OCI-LY7 (cell line): ENCODE measurements around the gene EYS. TPM values are rescaled to one million over a fixed set of nuclear protein-coding genes. Genes with fewer than 3 reads are reported as not detected.
"Not testable (repeated sequence)": the region's sequence is repeated elsewhere in the genome, so short reads cannot be mapped to it uniquely, and the experiment has no call there.

Experiments
- BruUV-seq: library from RNA; stranded (reverse); fragments of 400-500 nt; replicated peaks from 2 replicates; lab custom pipeline; 2021; lab: Mats Ljungman, UMichigan
- CTCF ChIA-PET: fragments of 300-600 bp; sonication (Branson Sonifier 250); formaldehyde crosslinking; loops from one replicate; lab custom pipeline; 2022; ENCODE audit warnings: antibody characterized with exemption; ENCODE audit not compliant: unreplicated experiment; lab: Charles Lee
- POLR2A ChIA-PET: fragments of 300-600 bp; sonication (Branson Sonifier 250); formaldehyde crosslinking; loops from one replicate; lab custom pipeline; 2022; ENCODE audit warnings: antibody characterized with exemption; lab: Charles Lee
- DNase-seq: peaks from one replicate; pipeline ENCODE4 v3.0.0-alpha.2; 2015; ENCODE audit warnings: low spot score
- H2AFZ ChIP-seq: fragments of 200-600 bp; sonication (generic), shearing (Covaris generic); 2 replicates; pipeline ENCODE4 v1.6.1; 2014; ENCODE audit warnings: mild to moderate bottlenecking, antibody characterized with exemption, low read length, moderate library complexity
- H3K27ac ChIP-seq: fragments of 200-600 bp; sonication (generic); 2 replicates; pipeline ENCODE4 v1.5.1; 2014; ENCODE audit warnings: mixed run types, low read depth, mild to moderate bottlenecking, moderate library complexity, low read length, inconsistent platforms; ENCODE audit not compliant: poor library complexity, severe bottlenecking
- H3K36me3 ChIP-seq: fragments of 200-600 bp; sonication (generic); 2 replicates; pipeline ENCODE4 v1.6.1; 2014; ENCODE audit warnings: mild to moderate bottlenecking, antibody characterized with exemption, low read length, moderate library complexity, mixed read lengths; ENCODE audit not compliant: insufficient read depth
- H3K4me1 ChIP-seq: fragments of 200-600 bp; sonication (generic); 2 replicates; pipeline ENCODE4 v1.5.1; 2014; ENCODE audit warnings: mild to moderate bottlenecking, low read length; ENCODE audit not compliant: insufficient read depth, poor library complexity, severe bottlenecking
- H3K4me2 ChIP-seq: fragments of 200-600 bp; sonication (generic); 2 replicates; pipeline ENCODE4 v1.6.1; 2014; ENCODE audit warnings: mild to moderate bottlenecking, low read length
- H3K4me3 ChIP-seq: fragments of 200-600 bp; sonication (generic); 2 replicates; pipeline ENCODE4 v1.5.1; 2014; ENCODE audit warnings: mild to moderate bottlenecking, low read depth, low read length; ENCODE audit not compliant: poor library complexity, severe bottlenecking
- H3K79me2 ChIP-seq: fragments of 200-600 bp; sonication (generic); 2 replicates; pipeline ENCODE4 v1.6.1; 2016; ENCODE audit warnings: low read depth, mild to moderate bottlenecking, low read length, moderate library complexity, mixed read lengths; ENCODE audit not compliant: insufficient read depth
- H3K9me2 ChIP-seq: fragments of 200-600 bp; sonication (generic); 2 replicates; pipeline ENCODE4 v1.6.1; 2016; ENCODE audit warnings: mild to moderate bottlenecking, low read length, mixed read lengths; ENCODE audit not compliant: insufficient read depth
- H3K9me3 ChIP-seq: fragments of 200-600 bp; sonication (generic); 2 replicates; pipeline ENCODE4 v1.6.1; 2014; ENCODE audit warnings: mild to moderate bottlenecking, mixed run types, low read length, mixed read lengths
- H4K20me1 ChIP-seq: fragments of 200-600 bp; sonication (generic); 2 replicates; pipeline ENCODE4 v1.6.1; 2014; ENCODE audit warnings: mild to moderate bottlenecking, antibody characterized with exemption, low read length, moderate library complexity, mixed read lengths; ENCODE audit not compliant: insufficient read depth
- EZH2phosphoT487 ChIP-seq: fragments of 200-600 bp; sonication (generic); IDR thresholded peaks from 2 replicates; pipeline ENCODE4 v1.6.1; 2018; ENCODE audit warnings: low read depth, borderline replicate concordance, mild to moderate bottlenecking, mixed run types, antibody characterized with exemption, low read length, moderate library complexity, mixed read lengths
- intact Hi-C: fragments of 100-400 bp; cut with micrococcal nuclease; formaldehyde crosslinking; loops from one replicate; pipeline ENCODE4 v1.10.0; 2022; ENCODE audit not compliant: unreplicated experiment
- total RNA-seq, 2 experiments: library from RNA; depleted of rRNA in 1 of 2; stranded (reverse); fragments of >200 nt in 1 of 2; shearing (Covaris generic) in 1 of 2; gene quantifications; 2 replicates each; pipeline ENCODE4 v1.2.3, GENCODE V29; 2014 to 2022
- TF ChIP-seq, protein P1 (sequence below): fragments of 200-600 bp; sonication (generic); conservative IDR thresholded peaks from 2 replicates; pipeline ENCODE4 v1.5.1; 2014; ENCODE audit warnings: mild to moderate bottlenecking, antibody characterized with exemption, low read length, moderate library complexity, mixed read lengths

The EYS gene
- total RNA-seq, 2 experiments from 2014 or later: not detected

DNA sequence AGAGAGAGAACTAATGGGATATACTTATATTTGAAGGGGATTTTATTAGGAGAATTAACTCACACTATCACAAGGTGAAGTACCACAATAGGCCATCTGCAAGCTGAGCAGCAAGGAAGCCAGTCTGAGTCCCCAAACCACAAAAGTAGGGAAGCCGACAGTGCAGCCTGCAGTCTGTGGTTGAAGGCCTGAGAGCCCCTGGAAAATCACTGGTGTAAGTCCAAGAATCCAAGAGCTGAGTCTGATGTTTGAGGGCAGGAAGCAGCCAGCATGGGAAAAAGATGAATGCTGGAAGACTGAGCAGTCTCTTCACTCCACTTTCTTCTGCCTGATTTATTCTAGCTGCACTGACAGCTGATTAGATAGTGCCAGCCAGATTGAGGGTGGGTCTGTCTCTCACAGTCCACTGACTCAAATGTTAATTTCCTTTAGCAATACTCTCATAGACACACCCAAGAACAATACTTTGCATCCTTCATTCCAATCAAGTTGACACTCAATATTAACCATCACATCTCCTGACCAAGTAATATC lies 1247.5 kb downstream of the EYS start:
- no peak overlapping the region for H3K4me2 ChIP-seq
- no peaks in the 10 kb centered on the region for H4K20me1 ChIP-seq
- no peaks in the 10 kb centered on the region for H3K4me1 ChIP-seq
- no peak for DNase-seq
- no peak overlapping the region for H3K27ac ChIP-seq
- H2AFZ ChIP-seq: no peak overlapping the region
- POLR2A ChIA-PET: no interaction called here
- no peak overlapping the region for H3K4me3 ChIP-seq
- no peaks in the 10 kb centered on the region for H3K36me3 ChIP-seq
- no TSS peak for BruUV-seq
- TF ChIP-seq, protein P1, sequence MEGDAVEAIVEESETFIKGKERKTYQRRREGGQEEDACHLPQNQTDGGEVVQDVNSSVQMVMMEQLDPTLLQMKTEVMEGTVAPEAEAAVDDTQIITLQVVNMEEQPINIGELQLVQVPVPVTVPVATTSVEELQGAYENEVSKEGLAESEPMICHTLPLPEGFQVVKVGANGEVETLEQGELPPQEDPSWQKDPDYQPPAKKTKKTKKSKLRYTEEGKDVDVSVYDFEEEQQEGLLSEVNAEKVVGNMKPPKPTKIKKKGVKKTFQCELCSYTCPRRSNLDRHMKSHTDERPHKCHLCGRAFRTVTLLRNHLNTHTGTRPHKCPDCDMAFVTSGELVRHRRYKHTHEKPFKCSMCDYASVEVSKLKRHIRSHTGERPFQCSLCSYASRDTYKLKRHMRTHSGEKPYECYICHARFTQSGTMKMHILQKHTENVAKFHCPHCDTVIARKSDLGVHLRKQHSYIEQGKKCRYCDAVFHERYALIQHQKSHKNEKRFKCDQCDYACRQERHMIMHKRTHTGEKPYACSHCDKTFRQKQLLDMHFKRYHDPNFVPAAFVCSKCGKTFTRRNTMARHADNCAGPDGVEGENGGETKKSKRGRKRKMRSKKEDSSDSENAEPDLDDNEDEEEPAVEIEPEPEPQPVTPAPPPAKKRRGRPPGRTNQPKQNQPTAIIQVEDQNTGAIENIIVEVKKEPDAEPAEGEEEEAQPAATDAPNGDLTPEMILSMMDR: no peak
- TF ChIP-seq EZH2phosphoT487: no peak
- intact Hi-C loops: no loop called here
- no peaks in the 10 kb centered on the region for H3K9me2 ChIP-seq
- H3K79me2 ChIP-seq: no peaks in the 10 kb centered on the region
- H3K9me3 ChIP-seq: no peaks in the 10 kb centered on the region
- CTCF ChIA-PET: no interaction called here

DNA sequence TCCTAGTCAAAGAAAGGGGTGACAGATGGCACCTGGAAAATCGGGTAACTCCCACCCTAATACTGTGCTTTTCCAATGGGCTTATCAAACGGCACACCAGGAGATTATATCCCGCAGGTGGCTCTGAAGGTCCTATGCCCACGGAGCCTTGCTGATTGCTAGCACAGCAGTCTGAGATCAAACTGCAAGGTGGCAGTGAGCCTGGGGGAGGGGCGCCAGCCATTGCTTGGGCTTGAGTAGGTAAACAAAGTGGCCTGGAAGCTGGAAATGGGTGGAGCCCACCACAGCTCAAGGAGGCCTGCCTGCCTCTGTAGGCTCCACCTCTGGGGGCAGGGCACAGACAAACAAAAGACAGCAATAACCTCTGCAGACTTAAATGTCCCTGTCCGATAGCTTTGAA lies 1258.9 kb downstream of the EYS start:
- H3K4me2 ChIP-seq, H4K20me1 ChIP-seq, H3K9me3 ChIP-seq, H3K79me2 ChIP-seq, CTCF ChIA-PET, H2AFZ ChIP-seq, DNase-seq, BruUV-seq, H3K4me1 ChIP-seq, intact Hi-C loops, H3K27ac ChIP-seq, H3K4me3 ChIP-seq, H3K36me3 ChIP-seq, H3K9me2 ChIP-seq, POLR2A ChIA-PET: not testable (repeated sequence)

DNA sequence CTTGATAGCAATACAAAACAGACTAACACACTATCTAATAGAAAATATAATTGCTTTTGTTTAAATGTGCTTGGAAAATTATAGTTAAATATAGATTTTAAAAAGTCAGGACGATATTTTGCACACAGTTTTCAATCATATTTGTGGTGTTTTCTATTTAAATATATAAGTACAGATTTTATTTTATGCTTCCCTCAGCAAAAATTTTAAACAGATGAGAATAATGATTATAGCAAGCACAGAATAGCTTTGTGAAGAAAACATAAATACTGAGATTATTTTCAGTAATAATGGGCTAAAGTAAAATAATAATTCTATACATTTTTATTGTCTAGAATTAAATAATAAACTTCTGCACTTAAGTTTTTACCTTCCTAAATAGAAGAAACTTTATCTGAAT lies 1262.0 kb downstream of the EYS start:
- TF ChIP-seq, protein P1: no peak
- TF ChIP-seq EZH2phosphoT487: no peak
- H3K36me3 ChIP-seq: no peaks in the 10 kb centered on the region
- intact Hi-C loops: no loop called here
- DNase-seq: no peak
- no peaks in the 10 kb centered on the region for H4K20me1 ChIP-seq
- H3K79me2 ChIP-seq: no peaks in the 10 kb centered on the region
- no peak overlapping the region for H3K4me2 ChIP-seq
- H3K9me2 ChIP-seq: no peaks in the 10 kb centered on the region
- no peak overlapping the region for H2AFZ ChIP-seq
- H3K4me1 ChIP-seq: no peaks in the 10 kb centered on the region
- POLR2A ChIA-PET: no interaction called here
- CTCF ChIA-PET: no interaction called here
- H3K27ac ChIP-seq: no peak overlapping the region
- no peaks in the 10 kb centered on the region for H3K9me3 ChIP-seq
- H3K4me3 ChIP-seq: no peak overlapping the region
- no TSS peak for BruUV-seq
